Sigmoid colon (tissue), 3 donors: Measurements from ENCODE around the gene STXBP5.

Experiments
- POLR2A ChIP-seq, 2 donors: fragments of 450-650 bp; IDR thresholded peaks; one replicate each; pipeline ENCODE4 v1.6.1; 2016; ENCODE audit warnings: antibody characterized with exemption in 2 of 2, mild to moderate bottlenecking in 2 of 2, moderate library complexity in 2 of 2
- TF ChIP-seq, protein P1 (sequence below), 4 experiments: fragments of 450-650 bp in 3 of 4; fragments of 200-600 bp in 1 of 4; IDR thresholded peaks; one replicate each; pipeline ENCODE4 v1.5.1; 2016 to 2019; ENCODE audit warnings: antibody characterized with exemption in 4 of 4, mild to moderate bottlenecking in 3 of 4, moderate library complexity in 2 of 4

DNA sequence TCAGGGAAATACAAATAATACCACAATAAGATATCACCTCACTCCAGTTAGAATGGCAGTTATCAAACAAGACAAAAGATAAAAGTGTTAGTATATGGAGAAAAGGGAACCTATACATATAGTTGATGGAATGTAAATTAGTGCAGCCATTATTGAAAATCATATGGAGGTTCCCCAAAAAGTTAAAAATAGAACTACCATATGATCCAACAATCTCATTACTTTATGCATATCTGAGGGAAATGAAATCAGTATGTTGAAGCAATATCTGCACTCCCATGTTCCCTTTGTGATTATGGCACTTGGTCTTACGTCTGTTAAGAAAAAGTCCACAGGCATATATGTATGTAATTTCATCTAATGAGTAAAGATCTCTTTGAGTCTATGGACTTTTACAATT is 96.9 kb downstream of the STXBP5 start:
- TF ChIP-seq, protein P1, sequence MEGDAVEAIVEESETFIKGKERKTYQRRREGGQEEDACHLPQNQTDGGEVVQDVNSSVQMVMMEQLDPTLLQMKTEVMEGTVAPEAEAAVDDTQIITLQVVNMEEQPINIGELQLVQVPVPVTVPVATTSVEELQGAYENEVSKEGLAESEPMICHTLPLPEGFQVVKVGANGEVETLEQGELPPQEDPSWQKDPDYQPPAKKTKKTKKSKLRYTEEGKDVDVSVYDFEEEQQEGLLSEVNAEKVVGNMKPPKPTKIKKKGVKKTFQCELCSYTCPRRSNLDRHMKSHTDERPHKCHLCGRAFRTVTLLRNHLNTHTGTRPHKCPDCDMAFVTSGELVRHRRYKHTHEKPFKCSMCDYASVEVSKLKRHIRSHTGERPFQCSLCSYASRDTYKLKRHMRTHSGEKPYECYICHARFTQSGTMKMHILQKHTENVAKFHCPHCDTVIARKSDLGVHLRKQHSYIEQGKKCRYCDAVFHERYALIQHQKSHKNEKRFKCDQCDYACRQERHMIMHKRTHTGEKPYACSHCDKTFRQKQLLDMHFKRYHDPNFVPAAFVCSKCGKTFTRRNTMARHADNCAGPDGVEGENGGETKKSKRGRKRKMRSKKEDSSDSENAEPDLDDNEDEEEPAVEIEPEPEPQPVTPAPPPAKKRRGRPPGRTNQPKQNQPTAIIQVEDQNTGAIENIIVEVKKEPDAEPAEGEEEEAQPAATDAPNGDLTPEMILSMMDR (IDR thresholded peaks at IDR 0.05) = no peak
- no peak for TF ChIP-seq POLR2A (IDR thresholded peaks at IDR 0.05)
